ENCODE results near the gene RAPGEF4.
"Not testable (repeated sequence)": the region's sequence is repeated elsewhere in the genome, so short reads cannot be mapped to it uniquely, and the experiment has no call there.

The RAPGEF4 gene

DNA sequence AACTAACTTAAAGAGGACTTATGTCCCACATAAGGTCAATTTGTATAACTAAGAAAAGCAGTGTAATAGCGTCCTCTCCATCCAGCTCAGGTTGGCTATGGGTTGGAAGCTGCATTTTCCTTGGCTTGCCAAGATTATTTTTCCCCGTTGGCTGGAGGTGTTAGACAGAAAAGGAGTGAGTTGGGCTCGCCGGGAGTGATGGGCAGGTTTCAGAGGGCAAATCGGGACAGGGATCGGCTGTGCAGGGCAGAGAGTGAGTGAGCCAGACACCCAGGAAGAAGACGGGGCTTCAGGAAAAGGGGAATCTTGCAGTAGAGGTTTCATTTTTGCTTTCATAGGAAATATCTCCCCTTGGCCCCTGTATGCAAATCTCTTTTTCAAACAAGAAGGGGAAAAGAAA is 298.5 kb downstream of the RAPGEF4 start:
- no peak for DNase-seq (ENCODE audit: low read depth)

GRCh38 chr2:173037245-173038120 is 301.8 kb downstream of the RAPGEF4 start:
- DNase-seq (ENCODE audit: low read depth): peak; percentile 39

GRCh38 chr2:173038257-173038656 is 302.6 kb downstream of the RAPGEF4 start:
- not testable (repeated sequence) for DNase-seq (ENCODE audit: low read depth)

GRCh38 chr2:173040729-173041128 is 305.1 kb downstream of the RAPGEF4 start:
- DNase-seq (ENCODE audit: low read depth): no peak

DNA sequence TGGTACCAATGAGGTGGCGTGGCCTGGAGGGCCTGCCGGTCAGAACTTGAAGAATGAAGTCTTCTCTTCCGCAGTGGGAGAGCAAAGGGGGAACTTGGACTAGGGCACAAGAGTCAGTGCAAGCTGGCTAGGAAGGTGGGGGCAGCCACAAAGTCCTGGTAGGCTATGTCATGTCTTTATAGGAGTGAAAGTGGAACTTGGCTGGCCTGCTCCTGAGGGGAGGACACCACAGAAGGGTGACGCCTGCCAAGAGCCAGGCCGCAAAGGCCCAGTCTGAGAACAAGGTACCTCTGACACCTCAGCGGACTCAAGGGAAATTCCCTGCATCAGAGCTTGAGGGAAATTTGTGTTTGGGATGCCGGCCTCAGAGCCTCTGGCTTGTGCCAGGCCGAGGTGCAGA is 307.8 kb downstream of the RAPGEF4 start:
- DNase-seq (ENCODE audit: low read depth): no peak

DNA sequence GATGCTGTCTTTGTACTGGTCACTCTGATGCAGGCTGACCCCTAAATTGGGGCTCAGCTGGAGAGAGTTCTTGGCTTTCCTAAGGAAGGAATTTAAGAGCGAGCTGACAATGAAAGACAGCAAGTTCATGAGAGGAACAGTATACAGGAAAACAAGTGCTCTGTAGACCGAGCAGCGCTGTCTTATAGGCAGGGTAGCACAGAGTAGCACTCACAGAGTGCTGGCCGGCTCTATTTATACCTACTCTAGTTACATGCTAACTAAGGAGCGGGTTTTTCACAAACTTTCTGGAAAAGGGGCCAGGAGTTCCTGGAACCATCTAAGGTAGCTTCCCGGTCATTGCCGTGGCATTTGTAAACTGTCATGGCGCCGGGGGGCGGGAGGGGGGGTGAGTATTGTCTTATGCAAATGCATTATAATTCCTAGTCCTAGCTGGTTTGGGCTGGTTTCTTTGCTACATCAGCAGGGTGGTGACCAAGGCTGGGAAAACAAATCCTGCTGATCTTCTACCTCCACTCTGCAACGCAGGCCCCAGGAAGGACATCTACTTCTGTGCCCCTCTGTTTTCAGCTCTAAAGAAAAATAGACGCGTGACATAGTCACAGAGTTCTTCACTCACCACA is 308.4 kb downstream of the RAPGEF4 start:
- no peak for DNase-seq (ENCODE audit: low read depth)

DNA sequence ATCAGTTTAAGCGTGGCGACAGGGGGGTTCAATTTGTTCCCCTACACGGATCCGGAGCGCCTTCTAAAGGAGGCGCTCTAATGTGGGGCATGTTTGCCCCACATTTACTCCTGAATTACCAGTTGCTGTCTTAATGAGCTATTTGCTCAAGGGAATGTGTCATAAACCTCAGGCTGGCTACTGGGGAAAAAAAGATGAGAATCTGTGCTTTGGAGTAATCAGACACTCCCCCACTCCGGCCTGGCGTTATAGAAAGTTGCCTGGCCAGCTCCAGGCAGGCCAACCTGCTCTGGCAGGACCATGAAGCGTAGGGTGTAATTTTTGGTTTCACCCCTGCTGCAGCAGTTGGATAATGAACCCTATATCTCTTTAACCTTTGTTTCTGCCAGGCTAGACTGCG is 309.0 kb downstream of the RAPGEF4 start:
- DNase-seq (ENCODE audit: low read depth): no peak

- no peak for DNase-seq (ENCODE audit: low read depth)
These were observed 309.5 kb downstream of the RAPGEF4 start for GRCh38 chr2:173045181-173045580.

DNA sequence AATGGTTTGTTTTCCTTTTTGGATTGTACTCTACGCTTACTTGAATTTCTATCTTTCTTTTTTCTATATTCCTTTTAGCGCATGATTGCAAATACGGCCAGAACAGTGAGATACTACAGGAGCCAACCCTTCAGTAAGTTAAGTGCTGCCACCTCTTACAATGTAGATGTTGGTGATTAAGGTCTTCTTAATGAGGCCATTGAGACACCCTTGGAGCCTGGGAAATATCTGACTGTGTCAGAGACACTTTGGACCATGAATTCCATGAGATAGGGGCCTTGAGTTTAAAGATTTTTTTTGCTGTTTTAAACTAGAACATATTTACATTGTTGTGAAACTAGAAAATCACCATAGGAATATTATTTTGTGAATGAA is 312.9 kb downstream of the RAPGEF4 start:
- DNase-seq (ENCODE audit: low read depth): no peak

DNA sequence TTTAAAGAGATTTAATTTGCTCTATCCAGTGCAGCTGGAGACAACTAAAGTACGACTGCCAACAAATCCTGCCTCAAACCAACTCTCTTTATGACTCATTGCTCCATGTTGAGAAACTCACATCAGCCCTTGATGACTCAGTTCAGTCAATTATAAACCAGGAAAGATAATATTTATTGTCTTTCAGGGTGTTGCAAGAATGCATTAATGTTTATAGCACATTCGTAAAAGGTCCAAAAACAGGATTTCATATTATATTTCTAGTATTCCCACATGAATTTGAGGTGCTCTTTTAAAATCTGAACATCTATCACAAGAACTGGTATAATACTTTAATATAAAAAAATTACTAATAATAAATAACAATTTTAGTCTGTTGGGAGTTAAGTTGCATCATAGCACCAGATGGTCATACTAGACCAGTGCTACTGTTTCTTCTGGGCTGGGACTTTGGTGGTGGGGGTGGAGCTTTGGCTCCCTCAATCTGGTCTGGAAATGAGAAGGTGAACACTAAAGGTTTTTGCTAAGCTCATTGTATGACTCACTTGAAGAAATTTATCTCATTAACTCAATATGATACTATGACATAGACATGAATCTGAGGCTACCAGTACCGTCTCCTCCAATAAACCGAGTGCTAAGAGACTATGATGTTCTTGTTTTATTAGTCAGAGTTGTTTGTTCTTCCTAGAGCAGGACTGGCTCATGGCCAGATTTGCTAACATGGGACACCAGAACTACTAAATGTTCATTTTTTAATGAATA is 313.4 kb downstream of the RAPGEF4 start:
- peak; percentile 99 for DNase-seq (ENCODE audit: low read depth)

- DNase-seq (ENCODE audit: low read depth): no peak
These were observed 314.2 kb downstream of the RAPGEF4 start for GRCh38 chr2:173049831-173050230.

- DNase-seq (ENCODE audit: low read depth): no peak
These were observed 315.0 kb downstream of the RAPGEF4 start for GRCh38 chr2:173050684-173051083.

GRCh38 chr2:173051463-173052215 is 316.0 kb downstream of the RAPGEF4 start:
- no peak for DNase-seq (ENCODE audit: low read depth)

DNA sequence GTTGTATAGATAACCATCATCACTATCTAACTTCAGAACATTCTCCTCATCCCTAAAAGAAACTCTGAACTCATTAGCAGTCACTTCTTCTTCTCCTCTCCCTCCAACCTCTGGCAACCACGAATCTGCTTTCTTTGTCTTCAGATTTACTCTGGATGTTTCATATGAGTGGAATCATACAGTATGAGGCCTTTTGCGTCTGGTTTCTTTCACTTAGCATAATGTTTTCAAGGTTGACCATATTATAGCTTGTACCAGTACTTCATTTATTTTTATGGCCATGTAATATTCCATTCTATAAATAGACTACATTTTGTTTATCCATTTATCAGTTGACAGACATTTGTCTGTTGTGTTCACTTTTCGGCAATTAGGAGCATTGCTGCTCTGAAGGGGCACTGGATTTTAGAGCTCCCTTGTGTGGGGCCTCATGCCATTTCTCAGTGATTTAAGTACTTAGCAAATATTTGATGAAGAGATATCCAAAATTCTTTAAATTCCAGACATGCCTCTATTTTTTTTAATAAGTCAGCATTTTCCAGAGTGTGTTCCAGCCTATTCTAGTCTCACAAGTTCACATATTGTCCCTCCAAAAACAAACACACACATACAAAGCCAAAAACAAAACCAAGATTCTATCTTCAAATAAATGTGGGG is 317.5 kb downstream of the RAPGEF4 start:
- peak; percentile 53 for DNase-seq (ENCODE audit: low read depth)

DNA sequence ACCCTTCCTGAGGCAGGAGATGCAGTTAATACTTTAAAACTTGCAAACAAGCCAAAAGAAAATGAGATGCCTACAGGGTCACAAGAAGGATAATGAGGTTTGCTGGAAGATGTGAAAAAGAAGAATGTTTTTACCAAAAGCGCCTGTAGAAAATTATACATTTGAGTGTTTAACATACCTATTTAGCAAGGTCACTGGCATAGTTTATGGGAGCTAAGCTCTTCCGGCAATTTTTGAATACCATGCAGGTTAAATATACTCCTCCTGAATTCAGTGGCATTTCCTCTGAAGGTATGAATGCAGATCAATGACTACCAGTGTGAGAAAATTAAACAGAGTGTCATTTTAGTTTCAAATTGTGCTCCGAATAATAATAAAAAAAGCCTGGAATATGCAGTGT is 318.8 kb downstream of the RAPGEF4 start:
- DNase-seq (ENCODE audit: low read depth): peak; percentile 85

DNA sequence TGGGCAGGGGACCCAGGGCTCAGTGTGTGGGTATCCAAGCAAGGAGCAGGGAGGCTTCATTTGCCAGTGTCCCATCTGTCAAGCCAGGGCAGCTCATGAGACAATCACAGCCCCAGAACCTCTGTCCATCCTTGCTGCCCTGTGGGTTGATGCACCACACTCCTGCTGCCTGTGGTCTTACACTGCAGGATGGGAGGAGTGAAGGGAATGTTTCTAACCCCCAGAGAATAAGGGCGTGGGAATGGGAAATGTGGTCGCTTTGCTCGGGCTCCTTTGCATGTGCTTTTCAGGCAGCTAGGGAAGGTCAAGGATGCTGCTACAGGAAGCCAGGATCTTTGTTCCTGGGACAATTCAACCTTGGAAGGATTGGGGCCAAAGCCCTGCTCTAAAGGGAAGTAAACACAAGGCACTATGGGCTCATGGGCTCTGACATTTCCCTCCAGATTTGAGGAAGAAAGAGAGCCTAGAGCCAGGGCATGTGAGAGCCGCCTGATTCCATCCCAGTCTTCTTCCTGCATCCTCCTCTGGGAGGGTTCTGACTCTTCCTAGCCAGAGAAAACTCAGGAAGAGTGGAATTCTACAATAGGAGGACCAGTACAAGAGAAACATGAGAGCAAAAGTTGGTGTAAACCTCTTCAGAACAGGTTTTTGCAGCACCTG is 321.2 kb downstream of the RAPGEF4 start:
- no peak for DNase-seq (ENCODE audit: low read depth)

GRCh38 chr2:173058097-173058496 is 322.5 kb downstream of the RAPGEF4 start:
- DNase-seq (ENCODE audit: low read depth): no peak

GRCh38 chr2:173058673-173059072 is 323.0 kb downstream of the RAPGEF4 start:
- peak; percentile 80 for DNase-seq (ENCODE audit: low read depth)

DNA sequence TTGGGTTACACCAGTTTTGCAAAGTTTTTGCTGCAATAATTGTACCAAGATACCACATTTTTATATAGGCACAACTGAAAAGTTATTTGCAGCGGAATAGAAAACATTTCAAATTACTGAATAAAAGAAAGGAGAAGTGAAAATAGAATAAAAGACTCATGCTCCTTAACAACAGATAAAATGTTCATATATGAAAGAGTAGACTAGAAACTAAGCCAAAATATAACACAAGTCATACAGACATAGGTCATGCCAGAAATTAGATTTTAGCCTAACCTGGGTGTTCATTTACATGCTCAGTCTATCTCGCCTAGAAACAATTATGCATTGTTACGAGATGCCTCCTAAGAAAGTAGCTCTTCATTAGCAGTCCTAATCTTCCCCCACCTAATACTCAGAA is 323.6 kb downstream of the RAPGEF4 start:
- no peak for DNase-seq (ENCODE audit: low read depth)

DNA sequence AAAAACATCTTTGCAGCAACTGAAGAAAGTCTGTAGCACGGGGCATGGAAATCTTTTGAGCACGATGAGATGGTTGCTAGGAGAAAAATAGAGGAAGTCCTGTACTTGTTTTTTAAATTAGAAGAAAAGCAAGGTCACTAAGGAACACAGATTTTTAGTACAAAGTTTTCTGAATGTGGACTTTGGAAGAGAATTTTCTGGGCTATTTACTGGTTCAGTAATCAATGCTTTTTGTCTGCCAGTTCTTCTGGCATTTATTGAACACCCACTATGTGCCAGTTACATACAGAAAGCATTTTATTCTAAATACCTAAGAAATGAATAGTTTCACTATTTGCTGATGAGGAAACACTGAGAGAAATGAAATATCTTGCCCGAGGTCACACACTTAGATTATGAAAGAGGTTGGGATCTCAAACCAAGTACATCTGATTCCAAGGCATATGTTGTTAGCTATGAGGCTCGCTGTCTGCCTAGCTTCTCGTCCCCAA is 324.4 kb downstream of the RAPGEF4 start:
- peak; percentile 91 for DNase-seq (ENCODE audit: low read depth)

DNA sequence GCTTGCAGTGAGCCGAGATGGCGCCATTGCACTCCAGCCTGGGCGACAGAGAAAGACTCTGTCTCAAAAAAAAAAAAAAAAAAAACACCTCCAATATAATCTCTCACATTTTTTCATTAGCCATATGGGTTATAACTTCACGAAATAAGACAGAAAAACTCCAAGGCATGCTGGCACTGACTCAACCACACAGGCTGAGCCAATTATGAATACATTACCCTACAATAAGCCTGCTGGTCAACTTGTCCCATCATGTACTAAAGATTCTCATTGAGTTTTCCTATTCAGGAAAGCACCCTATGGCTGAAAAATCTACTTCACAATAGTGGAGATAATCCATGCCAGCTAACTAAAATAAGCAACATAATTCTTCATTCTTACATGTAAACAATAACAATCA is 327.2 kb downstream of the RAPGEF4 start:
- peak; percentile 62 for DNase-seq (ENCODE audit: low read depth)

All from iris pigment epithelial cell (primary cell).